AG09309 (cell line): ENCODE data around the gene LMCD1.

Experiments used
- DNase-seq: peaks from one replicate; pipeline ENCODE4 v3.0.0-alpha.2; 2010; ENCODE audit warnings: low read depth
- H3K4me3 ChIP-seq: 2 replicates; pipeline ENCODE4 v1.5.1; 2011; ENCODE audit warnings: mild to moderate bottlenecking, low read depth, low read length, moderate library complexity; ENCODE audit not compliant: control insufficient read depth
- TF ChIP-seq, protein P1 (sequence below): IDR thresholded peaks from 2 replicates; pipeline ENCODE4 v1.5.1; 2011; ENCODE audit warnings: mild to moderate bottlenecking, low read depth, low read length, inconsistent platforms; ENCODE audit not compliant: insufficient read depth, control insufficient read depth; ENCODE audit errors: missing control alignments

Gene LMCD1, protein sequence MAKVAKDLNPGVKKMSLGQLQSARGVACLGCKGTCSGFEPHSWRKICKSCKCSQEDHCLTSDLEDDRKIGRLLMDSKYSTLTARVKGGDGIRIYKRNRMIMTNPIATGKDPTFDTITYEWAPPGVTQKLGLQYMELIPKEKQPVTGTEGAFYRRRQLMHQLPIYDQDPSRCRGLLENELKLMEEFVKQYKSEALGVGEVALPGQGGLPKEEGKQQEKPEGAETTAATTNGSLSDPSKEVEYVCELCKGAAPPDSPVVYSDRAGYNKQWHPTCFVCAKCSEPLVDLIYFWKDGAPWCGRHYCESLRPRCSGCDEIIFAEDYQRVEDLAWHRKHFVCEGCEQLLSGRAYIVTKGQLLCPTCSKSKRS

GRCh38 chr3:8501371-8502131 is at the start of gene LMCD1:
Gene LMCD1 (plus strand): TSS chr3:8501823. CDS start chr3:8501939, 116 bp downstream.
- peak within 1 kb of the TSS; percentile 61 for H3K4me3 ChIP-seq
- peak; percentile 78 for DNase-seq
- TF ChIP-seq, protein P1, sequence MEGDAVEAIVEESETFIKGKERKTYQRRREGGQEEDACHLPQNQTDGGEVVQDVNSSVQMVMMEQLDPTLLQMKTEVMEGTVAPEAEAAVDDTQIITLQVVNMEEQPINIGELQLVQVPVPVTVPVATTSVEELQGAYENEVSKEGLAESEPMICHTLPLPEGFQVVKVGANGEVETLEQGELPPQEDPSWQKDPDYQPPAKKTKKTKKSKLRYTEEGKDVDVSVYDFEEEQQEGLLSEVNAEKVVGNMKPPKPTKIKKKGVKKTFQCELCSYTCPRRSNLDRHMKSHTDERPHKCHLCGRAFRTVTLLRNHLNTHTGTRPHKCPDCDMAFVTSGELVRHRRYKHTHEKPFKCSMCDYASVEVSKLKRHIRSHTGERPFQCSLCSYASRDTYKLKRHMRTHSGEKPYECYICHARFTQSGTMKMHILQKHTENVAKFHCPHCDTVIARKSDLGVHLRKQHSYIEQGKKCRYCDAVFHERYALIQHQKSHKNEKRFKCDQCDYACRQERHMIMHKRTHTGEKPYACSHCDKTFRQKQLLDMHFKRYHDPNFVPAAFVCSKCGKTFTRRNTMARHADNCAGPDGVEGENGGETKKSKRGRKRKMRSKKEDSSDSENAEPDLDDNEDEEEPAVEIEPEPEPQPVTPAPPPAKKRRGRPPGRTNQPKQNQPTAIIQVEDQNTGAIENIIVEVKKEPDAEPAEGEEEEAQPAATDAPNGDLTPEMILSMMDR, result peak; percentile 41

DNA sequence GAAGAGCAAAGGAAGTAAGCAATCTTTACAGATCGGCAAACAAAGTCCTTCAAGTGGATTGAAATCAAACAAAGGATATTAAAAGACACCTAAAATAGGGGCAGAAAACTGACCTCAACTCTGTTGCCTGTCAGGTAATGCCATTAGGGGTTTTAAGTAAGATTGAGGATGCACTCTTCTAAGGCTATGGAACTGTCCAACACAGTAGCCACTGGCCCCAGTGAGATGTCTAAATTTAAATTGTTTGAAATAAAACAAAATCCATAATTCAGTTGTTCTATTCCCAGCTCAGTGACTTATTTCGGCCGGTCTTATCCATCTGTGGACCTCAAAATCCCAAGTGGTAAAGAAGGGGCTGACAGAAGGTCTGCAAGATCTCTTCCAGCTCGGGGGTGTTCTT is 49.5 kb upstream of the LMCD1 start:
- no peak for DNase-seq
- TF ChIP-seq, protein P1, result no peak
- no peak overlapping the region for H3K4me3 ChIP-seq

DNA sequence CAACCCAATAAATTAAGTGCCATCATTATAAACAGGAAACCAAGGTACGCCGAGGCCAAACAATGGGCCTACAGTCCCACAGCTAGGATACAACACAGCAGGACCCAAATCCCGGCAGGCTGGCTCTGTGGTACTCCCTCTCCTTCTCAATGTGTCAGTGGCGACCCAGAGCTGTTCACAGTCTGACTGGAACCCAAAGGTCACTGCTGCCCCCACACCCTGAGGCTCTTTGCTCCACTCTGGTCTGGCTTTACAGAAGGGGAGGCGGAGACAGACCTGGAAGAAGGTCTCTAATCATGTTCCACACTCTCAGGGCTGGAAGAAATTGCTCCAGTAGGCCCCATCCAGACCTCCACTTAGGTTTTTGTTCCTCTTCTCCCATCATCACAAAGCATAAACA is 48.5 kb upstream of the LMCD1 start:
- TF ChIP-seq, protein P1, result no peak
- DNase-seq, result no peak
- no peak overlapping the region for H3K4me3 ChIP-seq

DNA sequence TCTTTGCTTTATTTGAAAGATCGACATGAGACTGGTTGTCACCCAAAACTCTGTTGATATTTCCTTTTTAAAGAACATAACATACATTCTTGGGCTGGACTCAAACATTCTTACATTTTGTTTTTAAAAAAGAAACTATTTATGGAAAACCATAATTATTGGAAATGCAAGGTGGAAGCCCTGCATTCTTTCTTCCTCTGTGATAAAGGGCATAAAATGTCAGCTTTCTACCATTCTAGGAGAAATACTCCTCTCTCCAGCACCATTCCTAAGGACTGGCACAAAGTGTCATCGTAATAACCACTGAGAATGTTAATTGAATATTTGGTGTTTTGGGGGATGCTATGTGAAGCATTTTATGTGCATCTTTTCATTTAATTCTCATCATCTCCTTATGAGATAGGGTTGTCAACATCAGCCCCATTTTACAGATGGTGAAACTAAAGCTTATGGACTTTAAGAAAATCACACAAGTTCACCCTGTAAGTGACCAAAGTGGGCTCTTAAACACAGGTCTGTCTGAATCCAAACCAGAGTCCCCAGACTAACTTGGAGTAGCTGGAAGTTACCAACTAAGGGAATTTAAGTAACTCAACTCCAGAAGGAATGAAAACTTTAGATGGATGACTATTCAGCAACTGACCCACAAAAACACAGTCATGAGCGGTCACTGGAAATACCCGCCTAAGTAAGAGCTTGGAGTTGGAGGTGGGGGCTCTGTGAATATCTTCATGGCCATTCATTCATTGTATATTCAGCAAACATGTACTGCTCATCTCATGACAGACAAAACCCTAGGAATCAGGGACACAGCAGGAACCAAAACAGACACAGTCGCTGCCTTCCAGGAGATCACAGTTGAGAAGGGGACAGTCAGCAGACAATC is 45.9 kb upstream of the LMCD1 start:
- H3K4me3 ChIP-seq, result no peak overlapping the region
- DNase-seq, result no peak
- TF ChIP-seq, protein P1, result no peak

GRCh38 chr3:8456412-8456811 is 45.2 kb upstream of the LMCD1 start:
- no peak for DNase-seq
- H3K4me3 ChIP-seq, result no peak overlapping the region
- TF ChIP-seq, protein P1, result no peak

DNA sequence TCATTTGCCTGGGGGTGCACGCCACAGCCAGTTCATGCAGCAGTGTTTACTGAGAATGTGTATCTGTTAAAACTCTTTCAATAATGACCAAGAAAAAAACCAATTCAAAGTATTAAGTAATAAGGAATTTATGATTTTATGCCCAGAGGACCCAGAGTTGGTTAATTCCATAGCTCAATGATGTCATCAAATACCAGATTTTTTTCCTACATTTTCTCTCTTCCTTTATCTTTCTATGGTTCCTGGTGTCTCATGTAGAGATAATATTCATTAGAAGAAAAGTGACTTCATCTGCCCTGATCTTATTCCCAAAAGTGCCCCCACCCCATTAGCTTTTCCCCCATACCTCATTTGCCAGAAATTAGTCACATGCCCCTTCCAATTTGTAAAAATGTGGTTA is 44.6 kb upstream of the LMCD1 start:
- TF ChIP-seq, protein P1, result no peak
- DNase-seq, result no peak

More for the DNA sequence above, 44.6 kb upstream of the LMCD1 start:
- no peak overlapping the region for H3K4me3 ChIP-seq
